ENCODE results near the gene PTPRR.

DNA sequence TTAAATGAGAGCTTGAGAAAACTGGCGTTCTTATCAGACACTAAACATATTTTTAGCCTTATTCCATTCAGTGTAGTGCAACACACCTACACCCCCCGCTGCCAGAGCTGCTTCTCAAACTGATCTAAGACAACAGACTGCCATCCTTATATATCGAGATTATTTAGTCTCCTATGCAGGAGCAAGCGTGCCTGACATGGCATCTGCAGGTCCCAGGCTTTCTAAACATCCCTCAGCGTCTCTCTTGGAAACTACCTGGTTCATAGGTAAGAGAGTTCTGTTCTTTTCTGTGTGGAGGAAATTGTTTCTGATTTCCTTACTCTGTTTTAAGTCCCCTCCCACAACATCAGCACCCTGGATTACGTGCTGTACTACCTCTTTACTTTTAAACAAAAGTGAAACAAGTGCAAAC lies 166.2 kb downstream of the PTPRR start:
- TF ChIP-seq, protein P1, sequence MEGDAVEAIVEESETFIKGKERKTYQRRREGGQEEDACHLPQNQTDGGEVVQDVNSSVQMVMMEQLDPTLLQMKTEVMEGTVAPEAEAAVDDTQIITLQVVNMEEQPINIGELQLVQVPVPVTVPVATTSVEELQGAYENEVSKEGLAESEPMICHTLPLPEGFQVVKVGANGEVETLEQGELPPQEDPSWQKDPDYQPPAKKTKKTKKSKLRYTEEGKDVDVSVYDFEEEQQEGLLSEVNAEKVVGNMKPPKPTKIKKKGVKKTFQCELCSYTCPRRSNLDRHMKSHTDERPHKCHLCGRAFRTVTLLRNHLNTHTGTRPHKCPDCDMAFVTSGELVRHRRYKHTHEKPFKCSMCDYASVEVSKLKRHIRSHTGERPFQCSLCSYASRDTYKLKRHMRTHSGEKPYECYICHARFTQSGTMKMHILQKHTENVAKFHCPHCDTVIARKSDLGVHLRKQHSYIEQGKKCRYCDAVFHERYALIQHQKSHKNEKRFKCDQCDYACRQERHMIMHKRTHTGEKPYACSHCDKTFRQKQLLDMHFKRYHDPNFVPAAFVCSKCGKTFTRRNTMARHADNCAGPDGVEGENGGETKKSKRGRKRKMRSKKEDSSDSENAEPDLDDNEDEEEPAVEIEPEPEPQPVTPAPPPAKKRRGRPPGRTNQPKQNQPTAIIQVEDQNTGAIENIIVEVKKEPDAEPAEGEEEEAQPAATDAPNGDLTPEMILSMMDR (IDR thresholded peaks at IDR 0.05), result no peak
- no peak for TF ChIP-seq POLR2AphosphoS5 (IDR thresholded peaks at IDR 0.05)
